Loucy (cell line): ENCODE results near the gene GID8.
A peak's percentile ranks its signal among the peaks of the same experiment; 100 is the strongest.

Experiments used
- H2AFZ ChIP-seq: fragments of 200-600 bp; sonication (generic); 2 replicates; pipeline ENCODE4 v1.6.0; 2016; ENCODE audit warnings: antibody characterized with exemption, mild to moderate bottlenecking, low read length, moderate library complexity
- H3F3A ChIP-seq: fragments of 200-600 bp; 2 replicates; pipeline ENCODE4 v1.6.0; 2016; ENCODE audit warnings: antibody characterized with exemption, low read depth, mild to moderate bottlenecking
- H3K27me3 ChIP-seq: fragments of 200-600 bp; sonication (generic); 2 replicates; pipeline ENCODE4 v1.6.1; 2014; ENCODE audit warnings: low read length, mild to moderate bottlenecking; ENCODE audit not compliant: insufficient read depth, poor library complexity, severe bottlenecking
- H3K36me3 ChIP-seq: fragments of 200-600 bp; sonication (generic); 2 replicates; pipeline ENCODE4 v1.6.1; 2016; ENCODE audit warnings: low read length; ENCODE audit not compliant: insufficient read depth
- H3K4me1 ChIP-seq: fragments of 200-600 bp; sonication (generic); 2 replicates; pipeline ENCODE4 v1.5.1; 2014; ENCODE audit warnings: low read length, mild to moderate bottlenecking; ENCODE audit not compliant: insufficient read depth, poor library complexity, severe bottlenecking
- H3K4me2 ChIP-seq: fragments of 200-600 bp; sonication (generic); 2 replicates; pipeline ENCODE4 v1.6.0; 2014; ENCODE audit warnings: antibody characterized with exemption, low read length, low read depth, mild to moderate bottlenecking; ENCODE audit not compliant: poor library complexity, severe bottlenecking
- H3K4me3 ChIP-seq: fragments of 200-600 bp; sonication (generic); 2 replicates; pipeline ENCODE4 v1.5.1; 2014; ENCODE audit warnings: low read length, mild to moderate bottlenecking, mixed read lengths; ENCODE audit not compliant: poor library complexity, severe bottlenecking
- H3K79me2 ChIP-seq: fragments of 200-600 bp; sonication (generic); 2 replicates; pipeline ENCODE4 v1.6.1; 2014; ENCODE audit warnings: low read length; ENCODE audit not compliant: insufficient read depth
- H3K9ac ChIP-seq: fragments of 200-600 bp; sonication (generic); 2 replicates; pipeline ENCODE4 v1.6.0; 2014; ENCODE audit warnings: mild to moderate bottlenecking, low read depth, low read length, moderate library complexity; ENCODE audit not compliant: poor library complexity, severe bottlenecking
- H3K9me2 ChIP-seq: fragments of 200-600 bp; sonication (generic); replicated peaks from 2 replicates; pipeline ENCODE4 v1.6.1; 2016; ENCODE audit warnings: low read depth, low read length, mixed read lengths
- H3K9me3 ChIP-seq: fragments of 200-600 bp; sonication (generic); 2 replicates; pipeline ENCODE4 v1.6.1; 2014; ENCODE audit warnings: mild to moderate bottlenecking, antibody characterized with exemption, low read length, low read depth; ENCODE audit not compliant: insufficient read depth
- H4K20me1 ChIP-seq: fragments of 200-600 bp; sonication (generic); 2 replicates; pipeline ENCODE4 v1.6.0; 2014; ENCODE audit warnings: antibody characterized with exemption, low read length, mild to moderate bottlenecking; ENCODE audit not compliant: insufficient read depth, poor library complexity, severe bottlenecking
- CTCF ChIP-seq: fragments of 200-600 bp; sonication (generic); conservative IDR thresholded peaks from 2 replicates; pipeline ENCODE4 v1.5.1; 2014; ENCODE audit warnings: mild to moderate bottlenecking, antibody characterized with exemption, low read length
- EZH2phosphoT487 ChIP-seq: fragments of 200-600 bp; IDR thresholded peaks from 2 replicates; pipeline ENCODE4 v1.6.1; 2018; ENCODE audit warnings: antibody characterized with exemption, mild to moderate bottlenecking, moderate library complexity, borderline replicate concordance

GID8 gene

GRCh38 chr20:62950741-62951140 is 12.8 kb downstream of the GID8 start:
- no peaks in the 10 kb centered on the region for H3K9me3 ChIP-seq
- H3K9ac ChIP-seq = no peak overlapping the region
- H3K4me1 ChIP-seq = peaks cover 37% of the 10 kb centered on the region
- TF ChIP-seq CTCF (no peak), EZH2phosphoT487 (no peak)
- no peak overlapping the region for H2AFZ ChIP-seq
- peaks cover 14% of the 10 kb centered on the region for H3F3A ChIP-seq
- H4K20me1 ChIP-seq = peaks cover 7% of the 10 kb centered on the region
- no peak overlapping the region for H3K4me2 ChIP-seq
- H3K9me2 ChIP-seq = no peaks in the 10 kb centered on the region
- H3K36me3 ChIP-seq = peaks cover 46% of the 10 kb centered on the region; the same call in 1 of the 2 replicates
- H3K79me2 ChIP-seq = peaks cover 54% of the 10 kb centered on the region
- no peak overlapping the region for H3K4me3 ChIP-seq
- H3K27me3 ChIP-seq = no peaks in the 10 kb centered on the region

GRCh38 chr20:62951143-62951895 is 13.4 kb downstream of the GID8 start:
- TF ChIP-seq CTCF (no peak), EZH2phosphoT487 (no peak)
- Histone ChIP-seq H4K20me1 (peaks cover 7% of the 10 kb centered on the region), H3K36me3 (peaks cover 40% of the 10 kb centered on the region; the same call in 1 of the 2 replicates), H3K4me2 (peak overlapping the region; percentile 96), H3K9ac (peak overlapping the region; percentile 70), H3K9me3 (no peaks in the 10 kb centered on the region), H3K4me3 (peak overlapping the region; percentile 80), H3F3A (peaks cover 14% of the 10 kb centered on the region), H3K79me2 (peaks cover 56% of the 10 kb centered on the region), H3K4me1 (peaks cover 42% of the 10 kb centered on the region), H3K9me2 (no peaks in the 10 kb centered on the region), H3K27me3 (no peaks in the 10 kb centered on the region), H2AFZ (no peak overlapping the region)

GRCh38 chr20:62951896-62952372 is 14.0 kb downstream of the GID8 start:
- H3K9ac ChIP-seq = peak overlapping the region; percentile 70
- H3K79me2 ChIP-seq = peaks cover 57% of the 10 kb centered on the region
- peaks cover 44% of the 10 kb centered on the region for H3K4me1 ChIP-seq
- H2AFZ ChIP-seq = no peak overlapping the region
- peaks cover 14% of the 10 kb centered on the region for H3F3A ChIP-seq
- peaks cover 34% of the 10 kb centered on the region; the same call in 1 of the 2 replicates for H3K36me3 ChIP-seq
- H3K9me3 ChIP-seq = no peaks in the 10 kb centered on the region
- TF ChIP-seq CTCF = no peak
- TF ChIP-seq EZH2phosphoT487 = no peak
- H4K20me1 ChIP-seq = peaks cover 7% of the 10 kb centered on the region
- H3K4me2 ChIP-seq = peak overlapping the region; percentile 96
- H3K4me3 ChIP-seq = peak overlapping the region; percentile 80
- no peaks in the 10 kb centered on the region for H3K9me2 ChIP-seq
- H3K27me3 ChIP-seq = no peaks in the 10 kb centered on the region
